ENCODE results near the gene LRRC7.

Gene LRRC7

GRCh38 chr1:69567652-69568420 lies at the start of gene LRRC7:
Gene LRRC7, plus strand, starts transcription at chr1:69567922. Its CDS starts 718 bp downstream, at chr1:69568640.
- no peak for DNase-seq (ENCODE audit: low read depth)

- DNase-seq (ENCODE audit: low read depth) = no peak
Measured at GRCh38 chr1:69519006-69519405, 48.7 kb upstream of the LRRC7 start.

GRCh38 chr1:69520326-69520725 lies 47.4 kb upstream of the LRRC7 start:
- no peak for DNase-seq (ENCODE audit: low read depth)

GRCh38 chr1:69523032-69523431 lies 44.7 kb upstream of the LRRC7 start:
- peak; percentile 86 for DNase-seq (ENCODE audit: low read depth)

- DNase-seq (ENCODE audit: low read depth) = no peak
Measured at GRCh38 chr1:69523461-69523860, 44.3 kb upstream of the LRRC7 start.

GRCh38 chr1:69524015-69524414 lies 43.7 kb upstream of the LRRC7 start:
- DNase-seq (ENCODE audit: low read depth) = peak; percentile 37

- no peak for DNase-seq (ENCODE audit: low read depth)
Measured at GRCh38 chr1:69527273-69527672, 40.4 kb upstream of the LRRC7 start.

GRCh38 chr1:69528376-69528775 lies 39.3 kb upstream of the LRRC7 start:
- DNase-seq (ENCODE audit: low read depth) = no peak

- no peak for DNase-seq (ENCODE audit: low read depth)
Measured at GRCh38 chr1:69533343-69533742, 34.4 kb upstream of the LRRC7 start.

- DNase-seq (ENCODE audit: low read depth) = no peak
Measured at GRCh38 chr1:69534829-69535228, 32.9 kb upstream of the LRRC7 start.

- no peak for DNase-seq (ENCODE audit: low read depth)
Measured at GRCh38 chr1:69535490-69535889, 32.2 kb upstream of the LRRC7 start.

- no peak for DNase-seq (ENCODE audit: low read depth)
Measured at GRCh38 chr1:69540052-69540451, 27.7 kb upstream of the LRRC7 start.

GRCh38 chr1:69551476-69552324 lies 16.0 kb upstream of the LRRC7 start:
- DNase-seq (ENCODE audit: low read depth) = no peak

GRCh38 chr1:69553726-69554125 lies 14.0 kb upstream of the LRRC7 start:
- DNase-seq (ENCODE audit: low read depth) = no peak

- no peak for DNase-seq (ENCODE audit: low read depth)
Measured at GRCh38 chr1:69568421-69569174, 876 bp downstream of the LRRC7 start.

GRCh38 chr1:69569175-69569541 lies 1.4 kb downstream of the LRRC7 start:
- DNase-seq (ENCODE audit: low read depth) = no peak

- DNase-seq (ENCODE audit: low read depth) = no peak
Measured at GRCh38 chr1:69569576-69570328, 2.0 kb downstream of the LRRC7 start.

GRCh38 chr1:69570356-69570755 lies 2.6 kb downstream of the LRRC7 start:
- DNase-seq (ENCODE audit: low read depth) = no peak

GRCh38 chr1:69572921-69573320 lies 5.2 kb downstream of the LRRC7 start:
- no peak for DNase-seq (ENCODE audit: low read depth)

- no peak for DNase-seq (ENCODE audit: low read depth)
Measured at GRCh38 chr1:69573911-69574310, 6.2 kb downstream of the LRRC7 start.

- DNase-seq (ENCODE audit: low read depth) = no peak
Measured at GRCh38 chr1:69585666-69586065, 17.9 kb downstream of the LRRC7 start.

- DNase-seq (ENCODE audit: low read depth) = no peak
Measured at GRCh38 chr1:69587391-69587790, 19.7 kb downstream of the LRRC7 start.
